Measurements from ENCODE around the gene ZNF816. TPM values are rescaled to one million over a fixed set of nuclear protein-coding genes. Genes with fewer than 3 reads are reported as not detected.

ZNF816 gene
- total RNA-seq = 10 to 100 TPM; 11.8 to 14.9 TPM

- peaks cover 48% of the 10 kb centered on the region for H3K9me3 Mint-ChIP-seq
- H3K4me3 Mint-ChIP-seq = peak within 1 kb of the TSS; percentile 96
- ChIA-PET POLR2A (interaction anchor here (0.6 to 2.7 kb wide), 8 partner anchors 10 to 432 kb away, joined by 3 to 7 read pairs (median 4); partner anchors contain the start of genes ZNF468 and ZNF765), CTCF (interaction anchor here (0.5 kb wide), 1 partner anchor 93 kb away, joined by 3 read pairs; no protein-coding TSS in a partner anchor)
- H3K27ac Mint-ChIP-seq = peak within 1 kb of the TSS; percentile 85
- peaks cover 27% of the 10 kb centered on the region for H3K4me1 Mint-ChIP-seq
- H3K27me3 Mint-ChIP-seq = no peaks in the 10 kb centered on the region
- peaks cover 57% of the 10 kb centered on the region for H3K36me3 Mint-ChIP-seq (ENCODE audit: low read depth)
- DNase-seq = peak; percentile 99
These were observed at the start of gene ZNF816 for GRCh38 chr19:52962394-52963246. TSS of gene ZNF816 (minus strand) at chr19:52962881. CDS start at chr19:52956089, 6,792 bp downstream.

GRCh38 chr19:53012006-53012405 is 49.3 kb upstream of the ZNF816 start:
- H3K27ac Mint-ChIP-seq = no peak overlapping the region
- DNase-seq = no peak
- H3K4me1 Mint-ChIP-seq = no peaks in the 10 kb centered on the region
- peaks cover 37% of the 10 kb centered on the region for H3K9me3 Mint-ChIP-seq
- no peak overlapping the region for H3K4me3 Mint-ChIP-seq
- ChIA-PET CTCF (no interaction called here), POLR2A (no interaction called here)
- H3K36me3 Mint-ChIP-seq (ENCODE audit: low read depth) = no peaks in the 10 kb centered on the region
- no peaks in the 10 kb centered on the region for H3K27me3 Mint-ChIP-seq

GRCh38 chr19:53010494-53010893 is 47.8 kb upstream of the ZNF816 start:
- Mint-ChIP-seq H3K4me3 (no peak overlapping the region), H3K4me1 (no peaks in the 10 kb centered on the region), H3K9me3 (peaks cover 32% of the 10 kb centered on the region), H3K36me3 (ENCODE audit: low read depth) (no peaks in the 10 kb centered on the region), H3K27me3 (no peaks in the 10 kb centered on the region), H3K27ac (no peak overlapping the region)
- no peak for DNase-seq
- POLR2A ChIA-PET = no interaction called here
- CTCF ChIA-PET = no interaction called here

GRCh38 chr19:53008061-53008778 is 45.5 kb upstream of the ZNF816 start:
- Mint-ChIP-seq H3K27ac (no peak overlapping the region), H3K4me3 (no peak overlapping the region), H3K36me3 (ENCODE audit: low read depth) (no peaks in the 10 kb centered on the region), H3K4me1 (no peaks in the 10 kb centered on the region), H3K27me3 (no peaks in the 10 kb centered on the region), H3K9me3 (peaks cover 29% of the 10 kb centered on the region)
- DNase-seq = no peak
- POLR2A ChIA-PET = no interaction called here
- CTCF ChIA-PET = no interaction called here

GRCh38 chr19:53007606-53008005 is 44.9 kb upstream of the ZNF816 start:
- Mint-ChIP-seq H3K9me3 (peaks cover 26% of the 10 kb centered on the region), H3K36me3 (ENCODE audit: low read depth) (no peaks in the 10 kb centered on the region), H3K27me3 (no peaks in the 10 kb centered on the region), H3K4me1 (no peaks in the 10 kb centered on the region), H3K4me3 (no peak overlapping the region), H3K27ac (no peak overlapping the region)
- DNase-seq = no peak
- POLR2A ChIA-PET = no interaction called here
- CTCF ChIA-PET = no interaction called here

- no peak for DNase-seq
- peaks cover 28% of the 10 kb centered on the region for H3K9me3 Mint-ChIP-seq
- ChIA-PET CTCF (no interaction called here), POLR2A (no interaction called here)
- H3K4me1 Mint-ChIP-seq = no peaks in the 10 kb centered on the region
- no peak overlapping the region for H3K4me3 Mint-ChIP-seq
- no peaks in the 10 kb centered on the region for H3K27me3 Mint-ChIP-seq
- H3K36me3 Mint-ChIP-seq (ENCODE audit: low read depth) = no peaks in the 10 kb centered on the region
- H3K27ac Mint-ChIP-seq = no peak overlapping the region
These were observed 44.5 kb upstream of the ZNF816 start for GRCh38 chr19:53007200-53007599.

- Mint-ChIP-seq H3K4me3 (no peak overlapping the region), H3K9me3 (peaks cover 18% of the 10 kb centered on the region), H3K36me3 (ENCODE audit: low read depth) (no peaks in the 10 kb centered on the region), H3K27ac (no peak overlapping the region), H3K27me3 (no peaks in the 10 kb centered on the region), H3K4me1 (no peaks in the 10 kb centered on the region)
- no peak for DNase-seq
- ChIA-PET CTCF (no interaction called here), POLR2A (no interaction called here)
These were observed 41.6 kb upstream of the ZNF816 start for GRCh38 chr19:53004242-53004641.

- H3K27ac Mint-ChIP-seq = no peak overlapping the region
- no peaks in the 10 kb centered on the region for H3K27me3 Mint-ChIP-seq
- POLR2A ChIA-PET = no interaction called here
- H3K4me3 Mint-ChIP-seq = no peak overlapping the region
- peaks cover 22% of the 10 kb centered on the region for H3K9me3 Mint-ChIP-seq
- CTCF ChIA-PET = no interaction called here
- DNase-seq = no peak
- no peaks in the 10 kb centered on the region for H3K4me1 Mint-ChIP-seq
- no peaks in the 10 kb centered on the region for H3K36me3 Mint-ChIP-seq (ENCODE audit: low read depth)
These were observed 39.8 kb upstream of the ZNF816 start for GRCh38 chr19:53002479-53002878.

GRCh38 chr19:52997975-52998374 is 35.3 kb upstream of the ZNF816 start:
- Mint-ChIP-seq H3K27ac (no peak overlapping the region), H3K4me1 (peaks cover 8% of the 10 kb centered on the region), H3K27me3 (no peaks in the 10 kb centered on the region), H3K4me3 (no peak overlapping the region), H3K9me3 (peaks cover 12% of the 10 kb centered on the region), H3K36me3 (ENCODE audit: low read depth) (no peaks in the 10 kb centered on the region)
- POLR2A ChIA-PET = no interaction called here
- CTCF ChIA-PET = interaction anchor here (0.6 kb wide), 1 partner anchor 808 kb away, joined by 3 read pairs; the partner anchor contains the start of gene PPP2R1A
- DNase-seq = no peak

- no peak for DNase-seq
- Mint-ChIP-seq H3K4me3 (no peak overlapping the region), H3K27me3 (no peaks in the 10 kb centered on the region), H3K9me3 (peaks cover 19% of the 10 kb centered on the region), H3K36me3 (ENCODE audit: low read depth) (peaks cover 3% of the 10 kb centered on the region), H3K27ac (no peak overlapping the region), H3K4me1 (peaks cover 13% of the 10 kb centered on the region)
- CTCF ChIA-PET = interaction anchor here (0.7 kb wide), 1 partner anchor 146 kb away, joined by 3 read pairs; no protein-coding TSS in a partner anchor
- POLR2A ChIA-PET = no interaction called here
These were observed 33.0 kb upstream of the ZNF816 start for GRCh38 chr19:52995711-52996110.

GRCh38 chr19:52993342-52994178 is 30.9 kb upstream of the ZNF816 start:
- CTCF ChIA-PET = interaction anchor here (0.7 to 1.3 kb wide), 6 partner anchors 10 to 402 kb away, joined by 3 to 5 read pairs (median 3); partner anchors contain the start of gene ZNF765
- Mint-ChIP-seq H3K4me3 (peak overlapping the region; percentile 75), H3K27me3 (no peaks in the 10 kb centered on the region), H3K36me3 (ENCODE audit: low read depth) (peaks cover 3% of the 10 kb centered on the region), H3K4me1 (peaks cover 13% of the 10 kb centered on the region), H3K9me3 (peaks cover 21% of the 10 kb centered on the region), H3K27ac (peak overlapping the region; percentile 47)
- DNase-seq = peak; percentile 86
- POLR2A ChIA-PET = interaction anchor here (1.1 kb wide), 1 partner anchor 31 kb away, joined by 3 read pairs; the partner anchor contains the start of gene ZNF816

- no peak overlapping the region for H3K27ac Mint-ChIP-seq
- H3K36me3 Mint-ChIP-seq (ENCODE audit: low read depth) = peaks cover 9% of the 10 kb centered on the region
- no peaks in the 10 kb centered on the region for H3K27me3 Mint-ChIP-seq
- POLR2A ChIA-PET = no interaction called here
- H3K4me1 Mint-ChIP-seq = peaks cover 13% of the 10 kb centered on the region
- CTCF ChIA-PET = interaction anchor here (0.7 kb wide), 2 partner anchors 17 to 403 kb away, joined by 3 to 5 read pairs; partner anchors contain the start of gene ZNF765
- H3K4me3 Mint-ChIP-seq = peak overlapping the region; percentile 75
- H3K9me3 Mint-ChIP-seq = peaks cover 22% of the 10 kb centered on the region
- no peak for DNase-seq
These were observed 29.7 kb upstream of the ZNF816 start for GRCh38 chr19:52992109-52993004.
